GM19043 (cell line): Measurements from ENCODE around the gene APMAP.

Experiments used
- ATAC-seq: cut with Tn5 transposase; IDR thresholded peaks from one replicate; pipeline ENCODE4 v1.9.1; 2021; ENCODE audit warnings: low read depth; ENCODE audit not compliant: unreplicated experiment

The APMAP gene

GRCh38 chr20:24991897-24992486, 559 bp downstream of the APMAP start:
- peak; percentile 25 for ATAC-seq

- no peak for ATAC-seq
Observed at GRCh38 chr20:24990810-24991252, 1.7 kb downstream of the APMAP start.

GRCh38 chr20:24989162-24989561, 3.4 kb downstream of the APMAP start:
- ATAC-seq, result no peak

GRCh38 chr20:24987873-24988835, 4.4 kb downstream of the APMAP start:
- ATAC-seq, result no peak

- no peak for ATAC-seq
Observed at GRCh38 chr20:24987244-24987643, 5.3 kb downstream of the APMAP start.

GRCh38 chr20:24986436-24987015, 6.0 kb downstream of the APMAP start:
- no peak for ATAC-seq

- ATAC-seq, result no peak
Observed at GRCh38 chr20:24985802-24986201, 6.7 kb downstream of the APMAP start.

- ATAC-seq, result no peak
Observed at GRCh38 chr20:24984961-24985640, 7.5 kb downstream of the APMAP start.

GRCh38 chr20:24983896-24984295, 8.7 kb downstream of the APMAP start:
- ATAC-seq, result no peak

GRCh38 chr20:24981790-24982189, 10.8 kb downstream of the APMAP start:
- ATAC-seq, result no peak

- ATAC-seq, result no peak
Observed at GRCh38 chr20:24981282-24981681, 11.3 kb downstream of the APMAP start.

GRCh38 chr20:24980291-24981053, 12.1 kb downstream of the APMAP start:
- ATAC-seq, result no peak

GRCh38 chr20:24979036-24979960, 13.3 kb downstream of the APMAP start:
- no peak for ATAC-seq

- no peak for ATAC-seq
Observed at GRCh38 chr20:24978513-24978912, 14.0 kb downstream of the APMAP start.

GRCh38 chr20:24977797-24978196, 14.8 kb downstream of the APMAP start:
- no peak for ATAC-seq

GRCh38 chr20:24977336-24977735, 15.2 kb downstream of the APMAP start:
- ATAC-seq, result no peak

GRCh38 chr20:24972341-24972740, 20.2 kb downstream of the APMAP start:
- no peak for ATAC-seq

GRCh38 chr20:24971376-24972101, 21.0 kb downstream of the APMAP start:
- ATAC-seq, result no peak
